ENCODE measurements around the gene HSPB9. TPM values are rescaled to one million over a fixed set of nuclear protein-coding genes. Genes with fewer than 3 reads are reported as not detected.

Gene HSPB9
- total RNA-seq (ENCODE audit: low replicate concordance): not detected in 2 replicates

GRCh38 chr17:42122371-42123303, at the start of gene HSPB9:
Gene HSPB9 (plus strand): TSS chr17:42122804. CDS start chr17:42122851, 47 bp downstream.
- no peak within 1 kb of the TSS for H3K4me3 ChIP-seq (ENCODE audit: low read depth, low read length)
- TF ChIP-seq CTCF (IDR thresholded peaks at IDR 0.05; ENCODE audit: insufficient read depth, low read length): no peak
- no peak for DNase-seq (ENCODE audit: low read depth)

GRCh38 chr17:42075789-42076188, 46.8 kb upstream of the HSPB9 start:
- no peak overlapping the region for H3K4me3 ChIP-seq (ENCODE audit: low read depth, low read length)
- DNase-seq (ENCODE audit: low read depth): no peak
- TF ChIP-seq CTCF (IDR thresholded peaks at IDR 0.05; ENCODE audit: insufficient read depth, low read length): no peak

- no peak overlapping the region for H3K4me3 ChIP-seq (ENCODE audit: low read depth, low read length)
- no peak for DNase-seq (ENCODE audit: low read depth)
- no peak for TF ChIP-seq CTCF (IDR thresholded peaks at IDR 0.05; ENCODE audit: insufficient read depth, low read length)
Observed at GRCh38 chr17:42076797-42077559, 45.6 kb upstream of the HSPB9 start.

DNA sequence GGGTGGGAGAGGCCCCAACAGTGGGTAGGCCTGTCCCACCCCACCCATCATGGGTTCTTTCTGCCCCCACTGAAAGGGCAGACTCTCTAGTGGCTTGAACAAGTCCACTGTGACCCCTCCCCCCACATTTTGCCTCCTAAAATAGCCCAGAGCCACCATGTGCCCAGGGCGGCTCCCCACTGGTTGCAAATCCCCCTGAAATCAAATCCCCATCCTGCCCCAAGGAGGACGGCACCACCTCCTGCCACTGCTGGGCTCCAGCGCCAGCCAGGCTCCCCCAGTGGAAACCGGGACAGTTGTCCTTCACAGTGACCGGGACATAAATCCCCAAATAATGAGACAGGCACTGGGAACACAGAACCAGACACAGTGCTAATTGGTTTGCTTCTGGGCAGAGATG, 44.8 kb upstream of the HSPB9 start:
- DNase-seq (ENCODE audit: low read depth): no peak
- no peak for TF ChIP-seq CTCF (IDR thresholded peaks at IDR 0.05; ENCODE audit: insufficient read depth, low read length)
- H3K4me3 ChIP-seq (ENCODE audit: low read depth, low read length): no peak overlapping the region

DNA sequence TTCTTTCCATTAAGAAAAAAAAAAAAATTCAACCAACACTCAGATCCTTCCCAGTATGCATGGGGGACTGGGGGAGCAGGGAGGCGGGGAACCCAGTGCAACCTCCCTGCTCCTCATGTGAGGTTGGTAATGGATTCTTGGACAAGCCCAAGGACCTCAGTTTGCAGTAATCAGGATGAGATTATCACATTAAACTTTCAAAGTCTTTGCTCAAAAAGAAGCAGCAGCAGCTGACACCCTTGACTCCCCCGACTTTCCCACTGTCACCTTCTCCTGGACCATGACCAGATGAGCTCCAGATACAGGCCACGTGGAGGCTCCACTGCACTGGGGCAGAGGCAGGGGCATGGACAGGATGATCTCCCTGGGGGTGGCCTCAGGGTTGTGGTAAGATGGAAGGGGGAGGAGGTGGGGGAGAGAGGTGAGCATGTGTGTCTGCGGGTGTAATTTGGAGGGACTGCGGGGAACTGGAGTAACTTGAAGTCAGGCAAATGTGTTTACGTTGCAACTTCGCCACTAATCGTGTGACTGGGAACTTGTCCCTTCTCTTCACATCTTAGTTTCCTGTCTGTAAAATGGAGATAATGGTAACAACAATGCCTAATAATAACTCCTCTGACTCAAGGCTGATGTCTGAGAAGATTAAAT, 44.1 kb upstream of the HSPB9 start:
- no peak overlapping the region for H3K4me3 ChIP-seq (ENCODE audit: low read depth, low read length)
- no peak for TF ChIP-seq CTCF (IDR thresholded peaks at IDR 0.05; ENCODE audit: insufficient read depth, low read length)
- no peak for DNase-seq (ENCODE audit: low read depth)

GRCh38 chr17:42079541-42079940, 43.1 kb upstream of the HSPB9 start:
- H3K4me3 ChIP-seq (ENCODE audit: low read depth, low read length): no peak overlapping the region
- DNase-seq (ENCODE audit: low read depth): no peak
- no peak for TF ChIP-seq CTCF (IDR thresholded peaks at IDR 0.05; ENCODE audit: insufficient read depth, low read length)
